HG02763 (cell line): ENCODE data around the gene MYRFL.
"Not testable (repeated sequence)": the region's sequence is repeated elsewhere in the genome, so short reads cannot be mapped to it uniquely, and the experiment has no call there.

Source experiments
- ATAC-seq: cut with Tn5 transposase; IDR thresholded peaks from one replicate; pipeline ENCODE4 v1.9.1; 2021; ENCODE audit warnings: mild to moderate bottlenecking, moderate library complexity; ENCODE audit not compliant: unreplicated experiment

Gene MYRFL

GRCh38 chr12:69984241-69984640 is 159.2 kb downstream of the MYRFL start:
- ATAC-seq, result no peak

GRCh38 chr12:69985656-69986055 is 160.6 kb downstream of the MYRFL start:
- no peak for ATAC-seq

- no peak for ATAC-seq
Observed at GRCh38 chr12:69986114-69986513, 161.1 kb downstream of the MYRFL start.

- no peak for ATAC-seq
Observed at GRCh38 chr12:69987579-69988091, 162.6 kb downstream of the MYRFL start.

DNA sequence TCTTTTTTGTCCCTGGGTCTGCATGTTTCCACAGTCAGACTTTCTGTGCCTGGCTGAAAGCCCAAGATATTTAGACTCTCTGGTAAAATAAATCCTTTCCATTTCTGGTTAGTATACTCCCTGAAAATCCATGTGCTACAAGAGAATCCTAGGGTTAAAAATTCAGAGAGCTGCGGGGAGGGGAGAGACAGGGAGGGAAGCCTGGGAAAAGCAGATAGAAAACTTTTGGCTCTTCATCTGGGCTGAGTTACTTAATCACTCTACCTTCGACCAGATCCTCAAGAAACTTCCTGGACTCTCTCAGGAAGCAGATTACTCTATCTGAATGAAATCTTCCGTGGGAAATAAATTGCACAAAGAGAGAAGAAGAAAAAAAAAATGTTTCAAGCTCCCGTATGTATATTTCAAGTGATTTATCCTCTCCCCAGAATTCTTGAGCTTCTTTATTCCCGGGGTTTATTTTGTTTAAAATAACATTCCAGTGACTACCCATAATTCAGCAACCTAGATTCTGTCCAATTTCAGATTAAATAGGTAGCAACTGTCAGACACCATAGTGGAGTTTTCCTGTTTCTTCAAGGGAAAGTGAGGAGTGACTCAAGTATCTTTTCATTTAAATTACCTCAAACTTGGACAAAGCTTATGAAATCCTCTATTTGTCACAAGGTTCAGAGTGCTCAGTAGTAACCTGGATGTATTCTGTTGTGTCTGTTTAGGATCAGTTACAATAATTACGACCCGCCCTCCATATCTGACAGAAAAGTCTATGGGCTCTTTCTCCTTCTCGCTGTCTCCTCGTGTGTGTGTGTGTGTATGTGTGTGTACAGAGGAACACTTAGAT is 163.7 kb downstream of the MYRFL start:
- no peak for ATAC-seq

- no peak for ATAC-seq
Observed at GRCh38 chr12:69991690-69992288, 166.8 kb downstream of the MYRFL start.

GRCh38 chr12:69993433-69993832 is 168.4 kb downstream of the MYRFL start:
- ATAC-seq, result no peak

DNA sequence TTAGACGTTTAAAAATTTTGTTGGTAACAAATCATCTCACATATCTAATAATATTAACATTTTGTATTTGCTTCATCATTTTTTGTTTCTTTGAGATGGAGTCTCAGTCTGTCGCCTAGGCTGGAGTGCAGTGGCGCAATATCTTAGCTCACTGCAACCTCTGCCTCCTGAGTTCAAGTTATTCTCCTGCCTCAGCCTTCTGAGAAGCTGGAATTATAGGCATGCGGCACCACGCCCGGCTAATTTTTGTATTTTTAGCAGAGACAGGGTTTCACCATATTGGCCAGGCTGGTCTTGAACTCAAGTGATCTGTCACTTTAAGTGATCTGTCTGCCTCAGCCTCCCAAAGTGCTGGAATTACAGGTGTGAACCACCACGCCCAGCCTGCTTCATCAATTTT is 169.1 kb downstream of the MYRFL start:
- not testable (repeated sequence) for ATAC-seq

DNA sequence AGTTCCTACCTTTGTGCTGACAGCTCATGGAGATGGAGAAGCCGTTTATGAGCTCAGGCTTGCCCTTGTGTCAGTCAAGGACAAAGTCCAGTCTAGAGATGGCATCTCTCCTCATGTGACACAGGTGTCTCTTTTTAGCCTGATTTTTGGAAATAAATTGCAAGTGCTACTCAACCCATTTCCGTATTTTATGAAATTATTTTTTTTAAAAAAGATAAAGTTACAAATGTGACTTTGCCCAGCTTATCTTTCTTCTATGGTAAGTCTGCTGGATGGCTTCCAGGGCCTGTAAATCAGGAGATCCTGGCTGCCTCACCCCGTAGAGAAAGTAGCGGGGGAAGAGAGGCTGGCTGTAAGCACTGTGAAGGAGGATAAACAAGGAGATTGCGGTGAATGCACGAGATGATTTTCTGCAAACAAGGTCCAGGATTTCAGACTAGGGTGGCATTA is 169.7 kb downstream of the MYRFL start:
- ATAC-seq, result no peak

- no peak for ATAC-seq
Observed at GRCh38 chr12:69996241-69996640, 171.2 kb downstream of the MYRFL start.

DNA sequence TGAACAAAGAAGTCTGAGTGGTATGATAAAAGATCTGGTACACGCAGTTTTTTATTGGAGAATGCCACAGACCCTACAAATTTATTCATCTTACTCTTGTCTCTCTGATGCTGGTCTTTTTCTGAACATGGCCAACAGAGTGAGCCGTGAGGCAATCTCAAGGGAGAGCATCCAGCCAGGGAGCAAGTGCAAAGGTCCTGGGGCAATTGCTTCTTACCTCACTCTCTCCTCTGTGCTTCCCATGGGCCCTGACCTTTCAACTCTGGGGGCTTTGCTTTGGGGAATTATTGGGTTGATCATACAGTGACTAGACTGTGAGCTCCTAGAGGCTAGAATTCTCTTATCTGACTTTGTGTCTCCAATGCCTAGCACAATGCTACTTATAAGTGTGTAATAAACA is 171.7 kb downstream of the MYRFL start:
- no peak for ATAC-seq

GRCh38 chr12:69998011-69998410 is 173.0 kb downstream of the MYRFL start:
- no peak for ATAC-seq

- ATAC-seq, result no peak
Observed at GRCh38 chr12:69998922-69999321, 173.9 kb downstream of the MYRFL start.

GRCh38 chr12:69999561-69999960 is 174.5 kb downstream of the MYRFL start:
- no peak for ATAC-seq

- no peak for ATAC-seq
Observed at GRCh38 chr12:70002097-70002911, 177.3 kb downstream of the MYRFL start.

DNA sequence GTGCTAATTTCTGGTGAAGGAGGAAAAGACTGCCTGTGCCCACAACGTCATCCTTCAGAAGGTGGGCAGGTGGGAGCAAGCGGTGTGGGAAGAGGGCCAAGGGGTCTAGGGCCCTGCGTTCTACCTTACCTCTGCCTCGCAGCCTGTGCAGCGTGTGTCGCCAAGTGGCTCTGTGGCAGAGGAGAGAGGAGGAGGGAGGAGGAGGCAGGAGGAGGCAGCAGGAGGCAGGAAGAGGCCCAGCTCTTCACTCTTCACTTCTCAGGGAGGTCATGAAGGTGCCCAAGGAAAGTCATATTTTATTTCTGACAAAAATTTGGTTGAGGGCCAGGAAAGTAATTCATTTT is 177.9 kb downstream of the MYRFL start:
- no peak for ATAC-seq

DNA sequence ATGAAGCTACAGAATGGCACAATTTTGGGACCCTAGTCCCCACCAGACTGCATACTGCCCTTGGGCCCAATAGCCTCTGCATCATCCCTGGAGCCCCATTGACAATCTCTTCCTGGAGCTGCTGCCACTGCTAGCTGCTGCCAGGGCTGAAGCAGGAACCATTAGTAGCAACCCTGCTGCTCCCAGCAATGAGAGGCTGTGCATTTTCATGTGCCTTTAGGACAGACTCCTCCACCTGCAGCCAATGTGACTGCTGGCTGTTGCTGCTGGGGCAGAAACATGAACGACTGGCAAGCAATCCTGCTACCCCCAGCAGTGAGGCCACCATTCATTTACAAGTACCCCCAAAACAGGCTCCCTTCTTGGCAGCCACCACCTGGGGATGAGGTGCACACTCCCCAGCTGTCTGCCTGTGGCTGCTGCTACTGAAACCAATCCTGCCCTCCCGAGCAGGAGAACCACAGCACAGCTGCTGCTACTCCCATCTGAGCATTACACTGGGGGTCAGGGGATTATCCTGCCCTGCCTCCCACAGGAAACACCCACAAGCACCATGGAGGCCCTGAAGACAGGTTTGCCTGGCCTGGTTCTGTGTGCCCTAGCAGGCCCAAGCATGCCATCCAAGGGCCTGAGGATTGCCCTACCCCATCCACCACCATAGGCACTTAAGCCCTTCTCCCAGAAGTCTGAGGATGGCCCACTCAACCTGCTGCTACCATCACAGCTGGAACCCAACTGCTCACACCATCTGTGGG is 181.0 kb downstream of the MYRFL start:
- no peak for ATAC-seq

GRCh38 chr12:70006619-70006973 is 181.6 kb downstream of the MYRFL start:
- no peak for ATAC-seq

GRCh38 chr12:70007687-70008086 is 182.7 kb downstream of the MYRFL start:
- no peak for ATAC-seq
